Measurements from ENCODE around the gene MTHFD1L.

Gene MTHFD1L

DNA sequence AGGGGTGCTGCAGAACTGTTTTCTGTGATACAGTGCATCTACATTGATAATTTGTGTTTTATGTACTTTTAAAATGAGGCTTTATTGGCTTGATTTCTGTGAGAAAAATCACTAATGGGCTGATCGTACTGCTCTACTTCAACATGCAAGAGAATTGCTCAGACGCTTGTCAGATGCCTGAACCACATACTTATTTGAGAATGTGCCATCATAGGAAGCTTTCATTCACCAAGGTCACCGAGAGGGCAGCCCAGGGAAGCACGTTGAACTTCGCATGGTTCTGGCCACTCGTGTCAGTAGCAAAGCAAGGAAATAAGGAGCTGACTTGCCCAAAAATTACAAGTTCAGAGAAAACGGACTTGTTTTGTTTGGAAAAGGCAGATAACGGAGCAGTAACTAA is 205.8 kb downstream of the MTHFD1L start:
- Histone ChIP-seq H3K9me3 (no peaks in the 10 kb centered on the region), H3K27me3 (no peaks in the 10 kb centered on the region), H3K36me3 (no peaks in the 10 kb centered on the region), H3K4me3 (ENCODE audit: low read depth, low read length) (no peak overlapping the region), H3K4me1 (peaks cover 7% of the 10 kb centered on the region; the same call in 1 of the 2 replicates)
- TF ChIP-seq CTCF (IDR thresholded peaks at IDR 0.05; ENCODE audit: low read depth, low read length): no peak
- no peak for DNase-seq

- Histone ChIP-seq H3K36me3 (no peaks in the 10 kb centered on the region), H3K4me1 (peaks cover 3% of the 10 kb centered on the region; the same call in 1 of the 2 replicates), H3K4me3 (ENCODE audit: low read depth, low read length) (no peak overlapping the region), H3K27me3 (no peaks in the 10 kb centered on the region), H3K9me3 (no peaks in the 10 kb centered on the region)
- no peak for TF ChIP-seq CTCF (IDR thresholded peaks at IDR 0.05; ENCODE audit: low read depth, low read length)
- no peak for DNase-seq
Measured at GRCh38 chr6:151073146-151073545, 207.6 kb downstream of the MTHFD1L start.

DNA sequence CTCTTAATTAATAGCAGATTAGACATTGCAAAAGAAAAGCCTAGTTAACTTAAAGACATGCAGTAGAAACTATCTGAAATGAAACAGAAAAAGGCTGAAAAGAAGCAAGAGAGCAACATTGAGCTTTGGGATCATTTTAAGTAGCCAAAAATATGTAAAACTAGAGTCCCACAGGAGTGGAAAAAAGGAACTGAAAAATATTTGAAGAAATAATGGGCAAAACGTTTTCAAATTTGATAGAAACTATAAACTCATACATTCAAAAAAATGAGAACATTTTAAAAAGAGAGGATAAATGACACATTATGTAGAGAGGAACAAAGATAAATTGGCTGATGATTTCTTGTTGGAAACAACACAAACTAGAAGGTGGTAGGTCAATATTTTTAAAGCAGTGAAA is 208.2 kb downstream of the MTHFD1L start:
- Histone ChIP-seq H3K36me3 (no peaks in the 10 kb centered on the region), H3K9me3 (no peaks in the 10 kb centered on the region), H3K4me1 (peaks cover 3% of the 10 kb centered on the region; the same call in 1 of the 2 replicates), H3K4me3 (ENCODE audit: low read depth, low read length) (no peak overlapping the region), H3K27me3 (no peaks in the 10 kb centered on the region)
- TF ChIP-seq CTCF (IDR thresholded peaks at IDR 0.05; ENCODE audit: low read depth, low read length): no peak
- DNase-seq: no peak

- Histone ChIP-seq H3K27me3 (no peaks in the 10 kb centered on the region), H3K4me1 (peaks cover 3% of the 10 kb centered on the region; the same call in 1 of the 2 replicates), H3K4me3 (ENCODE audit: low read depth, low read length) (no peak overlapping the region), H3K9me3 (no peaks in the 10 kb centered on the region), H3K36me3 (no peaks in the 10 kb centered on the region)
- TF ChIP-seq CTCF (IDR thresholded peaks at IDR 0.05; ENCODE audit: low read depth, low read length): no peak
- no peak for DNase-seq
Measured at GRCh38 chr6:151075005-151075404, 209.5 kb downstream of the MTHFD1L start.

- TF ChIP-seq CTCF (IDR thresholded peaks at IDR 0.05; ENCODE audit: low read depth, low read length): no peak
- H3K4me1 ChIP-seq: peaks cover 3% of the 10 kb centered on the region; the same call in 1 of the 2 replicates
- no peaks in the 10 kb centered on the region for H3K36me3 ChIP-seq
- no peaks in the 10 kb centered on the region for H3K27me3 ChIP-seq
- no peak overlapping the region for H3K4me3 ChIP-seq (ENCODE audit: low read depth, low read length)
- no peak for DNase-seq
- H3K9me3 ChIP-seq: no peaks in the 10 kb centered on the region
Measured at GRCh38 chr6:151075527-151075926, 210.0 kb downstream of the MTHFD1L start.

- Histone ChIP-seq H3K4me1 (peaks cover 3% of the 10 kb centered on the region; the same call in 1 of the 2 replicates), H3K36me3 (no peaks in the 10 kb centered on the region), H3K4me3 (ENCODE audit: low read depth, low read length) (no peak overlapping the region), H3K9me3 (no peaks in the 10 kb centered on the region), H3K27me3 (no peaks in the 10 kb centered on the region)
- no peak for DNase-seq
- TF ChIP-seq CTCF (IDR thresholded peaks at IDR 0.05; ENCODE audit: low read depth, low read length): no peak
Measured at GRCh38 chr6:151075930-151076555, 210.5 kb downstream of the MTHFD1L start.
